T follicular helper cell (primary cell): ENCODE results near the gene CHRNA4.

Source experiments
- DNase-seq: peaks from one replicate; pipeline ENCODE4 v3.0.0-alpha.2; 2020; ENCODE audit warnings: low read depth

Gene CHRNA4

DNA sequence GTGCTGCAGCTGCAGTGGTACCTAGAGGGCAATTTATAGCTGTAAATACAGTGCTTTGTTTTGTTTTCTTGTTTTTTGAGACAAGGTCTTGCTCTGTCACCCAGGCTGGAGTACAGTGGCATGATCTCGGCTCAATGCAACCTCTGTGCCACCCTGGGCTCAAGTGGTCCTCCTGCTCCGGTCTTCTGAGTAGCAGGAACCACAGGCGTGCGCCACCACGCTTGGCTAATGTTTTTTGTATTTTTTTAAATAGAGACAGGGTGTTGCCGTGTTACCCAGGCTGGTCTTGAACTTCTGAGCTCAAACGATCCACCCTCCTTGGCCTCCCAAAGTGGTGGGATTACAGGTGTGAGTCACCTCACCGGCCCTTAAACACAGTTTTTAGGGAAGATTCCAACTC is 26.8 kb downstream of the CHRNA4 start:
- no peak for DNase-seq

DNA sequence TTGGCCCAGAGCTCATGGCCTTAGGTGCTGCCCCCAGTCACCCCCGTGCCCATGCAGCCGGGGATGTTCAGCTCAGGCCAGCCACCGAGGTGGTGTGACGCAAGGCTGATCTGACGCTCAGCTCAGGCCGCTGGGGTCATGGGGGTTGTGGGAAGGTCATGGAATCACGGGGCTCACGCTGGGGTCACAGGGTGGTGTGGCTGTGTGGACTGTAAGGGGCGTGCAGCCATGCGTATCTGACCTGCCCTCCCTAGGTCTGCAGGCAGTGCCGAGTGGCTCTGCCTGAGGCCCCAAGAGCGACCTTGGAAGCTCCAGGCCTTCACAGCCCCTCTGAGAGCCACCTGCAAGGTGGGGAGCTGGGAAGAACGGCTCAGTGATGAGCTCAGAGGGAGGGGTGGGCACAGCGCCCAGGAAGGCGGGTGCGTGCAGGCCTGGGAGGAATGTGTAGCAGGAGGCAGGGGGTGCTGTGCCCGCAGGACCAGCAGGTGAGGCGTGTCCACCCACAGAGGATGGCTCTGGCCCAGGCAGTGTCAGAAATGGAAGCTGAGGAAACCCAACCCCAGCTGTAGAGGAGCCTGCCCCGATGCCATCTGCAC is 27.8 kb downstream of the CHRNA4 start:
- DNase-seq = no peak

DNA sequence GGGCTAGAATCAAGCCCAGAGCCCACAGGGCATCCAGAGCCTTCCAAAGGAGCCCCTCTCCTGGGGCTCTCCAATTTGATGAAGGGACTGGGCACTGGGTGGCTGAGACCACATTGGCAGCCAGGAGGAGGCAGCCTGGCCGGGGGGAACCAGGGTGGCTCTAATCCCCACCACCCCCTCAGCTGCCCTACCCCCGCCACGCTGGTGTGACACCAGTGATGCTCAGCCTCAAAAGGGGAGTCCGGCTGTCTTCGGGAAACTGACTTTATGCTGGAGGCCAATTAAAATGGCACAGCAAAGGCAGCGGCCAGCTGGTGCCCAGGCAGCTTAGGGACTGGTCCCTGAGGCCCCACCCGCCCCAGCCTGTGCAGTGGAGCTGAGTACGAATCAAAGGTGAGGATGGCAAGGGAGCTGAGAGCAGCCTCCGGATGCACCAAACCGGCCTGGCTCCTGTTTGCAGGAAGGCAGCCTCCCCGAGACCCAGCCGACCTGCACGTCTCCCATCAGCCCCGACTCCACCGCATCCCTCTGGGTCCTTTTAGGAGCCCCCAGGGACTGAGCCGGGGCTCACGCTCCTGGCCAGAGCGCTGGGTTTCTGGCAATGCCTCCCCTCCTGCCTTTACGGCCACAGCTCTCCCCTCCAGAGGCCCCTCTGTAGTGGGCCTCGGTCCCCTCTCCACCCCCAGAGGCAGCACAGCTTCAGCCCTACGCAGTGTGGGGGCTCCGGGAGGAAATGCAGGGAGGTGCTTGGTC is 28.5 kb downstream of the CHRNA4 start:
- DNase-seq = no peak

DNA sequence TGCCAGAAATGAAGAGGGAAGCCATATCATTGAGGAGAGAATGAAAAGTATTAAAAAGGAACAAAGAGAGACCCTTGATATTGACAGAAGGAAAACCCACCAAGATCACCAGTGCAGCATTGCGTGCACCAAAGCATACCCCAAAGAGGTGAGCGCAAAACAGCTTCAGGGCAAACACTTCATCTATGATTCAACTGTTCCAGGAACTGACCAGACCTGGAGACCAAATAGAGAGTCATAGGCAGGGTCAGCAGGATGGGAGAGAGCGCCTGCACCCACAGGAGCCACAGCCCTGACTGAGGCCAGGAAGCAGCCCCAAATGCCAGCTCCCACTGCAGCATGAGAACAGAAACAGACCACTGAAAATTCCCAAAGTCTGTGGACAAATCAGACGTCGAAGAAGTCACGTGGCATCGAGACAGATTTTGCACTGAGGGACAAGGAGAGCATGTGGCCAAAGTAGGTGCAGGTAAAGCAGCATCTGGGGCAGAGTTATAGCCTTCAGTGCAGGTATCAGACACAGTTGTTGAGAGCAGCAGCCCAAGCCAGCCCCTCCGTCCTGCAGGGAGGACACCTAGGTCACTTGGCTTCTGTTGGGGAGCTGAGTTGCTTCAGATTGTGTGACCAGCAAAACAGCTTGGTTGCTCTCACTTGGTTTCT is 29.3 kb downstream of the CHRNA4 start:
- DNase-seq = no peak

DNA sequence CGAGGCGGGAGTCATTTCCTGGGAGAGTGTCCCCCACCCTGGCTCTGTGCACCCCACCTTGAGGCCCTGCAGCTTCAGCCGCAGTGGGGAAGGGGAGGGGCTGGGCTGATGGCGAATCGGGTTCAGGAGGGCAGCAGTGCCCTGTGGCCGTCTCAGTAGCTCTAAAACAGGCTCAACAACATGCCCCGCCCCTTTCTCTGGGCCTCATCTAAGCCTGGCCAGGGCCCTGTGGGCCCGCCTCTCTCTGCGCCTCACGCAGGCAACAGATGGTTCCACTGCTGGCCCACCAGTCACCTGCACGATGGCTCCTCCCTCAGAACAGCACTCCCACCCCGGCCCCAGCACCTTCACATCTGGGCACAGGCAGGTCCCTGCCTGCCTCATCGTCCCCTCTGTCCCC is 30.2 kb downstream of the CHRNA4 start:
- no peak for DNase-seq

DNA sequence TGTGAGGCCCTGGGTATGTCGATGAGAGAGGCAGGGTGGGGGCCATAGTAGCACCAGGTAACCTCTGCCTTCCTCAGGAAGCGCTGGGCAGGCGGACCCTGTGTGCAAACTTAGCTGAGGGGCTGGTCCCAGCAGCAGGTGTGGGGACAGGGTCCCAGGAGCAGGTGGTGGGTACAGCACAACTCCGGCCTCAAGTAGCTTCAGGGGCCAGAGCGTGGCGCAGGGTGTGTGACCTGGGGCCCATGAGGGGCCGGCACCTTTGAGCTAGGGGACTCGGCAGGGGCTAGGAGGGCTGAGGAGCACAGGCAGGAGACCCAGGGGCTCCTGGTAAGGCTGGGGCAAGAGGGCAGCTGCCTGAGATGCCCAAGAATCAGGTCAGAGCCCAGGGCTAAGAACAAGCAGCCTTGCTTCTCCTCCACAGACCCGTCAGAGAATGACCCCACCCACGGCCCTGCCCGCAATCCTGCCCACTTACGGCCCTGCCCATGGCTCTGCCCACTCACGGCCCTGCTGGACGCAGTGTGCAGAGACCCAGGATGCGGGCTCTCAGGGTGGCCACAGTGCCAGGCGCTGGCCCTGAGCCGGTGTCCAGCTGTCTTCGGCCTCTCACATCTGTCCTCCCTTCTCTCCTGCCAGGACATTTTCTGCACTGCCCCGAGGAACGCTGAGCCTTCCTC is 30.9 kb downstream of the CHRNA4 start:
- DNase-seq = no peak

DNA sequence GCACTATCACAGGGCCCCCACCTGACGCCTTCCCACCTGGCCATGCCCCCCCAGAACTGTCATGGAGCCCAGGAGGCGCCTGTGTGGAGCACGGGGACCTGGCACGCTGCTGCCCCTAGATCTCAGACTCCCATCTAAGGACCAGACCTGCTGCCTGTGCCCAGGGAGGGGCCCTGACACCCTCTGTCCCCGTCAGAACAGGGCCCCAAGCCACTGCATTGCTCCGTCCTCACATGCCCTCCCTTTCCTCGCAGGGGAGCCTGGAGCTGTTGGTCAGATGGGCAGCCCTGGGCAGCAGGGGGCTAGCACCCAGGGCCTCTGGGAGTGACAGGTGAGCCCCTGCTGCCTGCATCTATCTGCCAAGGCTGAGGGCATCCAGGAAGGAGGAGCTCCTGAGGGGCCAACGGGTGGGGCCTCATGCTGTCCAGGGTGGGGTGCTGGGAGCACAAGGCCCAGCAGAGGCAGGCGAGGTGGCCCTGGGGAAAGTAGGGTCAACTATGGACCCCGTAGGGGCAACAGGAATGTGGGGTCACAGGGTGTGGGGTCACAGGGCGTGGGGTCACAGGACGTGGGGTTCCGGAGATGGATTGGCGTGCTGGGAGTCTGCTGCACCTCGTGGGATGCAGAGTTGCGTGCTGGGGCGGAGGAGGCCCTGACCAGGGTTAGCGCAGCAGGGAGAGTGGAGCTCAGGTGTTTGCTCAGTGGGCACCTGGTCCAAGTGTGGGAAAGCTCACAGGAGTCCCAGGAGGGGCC is 31.6 kb downstream of the CHRNA4 start:
- DNase-seq = no peak

DNA sequence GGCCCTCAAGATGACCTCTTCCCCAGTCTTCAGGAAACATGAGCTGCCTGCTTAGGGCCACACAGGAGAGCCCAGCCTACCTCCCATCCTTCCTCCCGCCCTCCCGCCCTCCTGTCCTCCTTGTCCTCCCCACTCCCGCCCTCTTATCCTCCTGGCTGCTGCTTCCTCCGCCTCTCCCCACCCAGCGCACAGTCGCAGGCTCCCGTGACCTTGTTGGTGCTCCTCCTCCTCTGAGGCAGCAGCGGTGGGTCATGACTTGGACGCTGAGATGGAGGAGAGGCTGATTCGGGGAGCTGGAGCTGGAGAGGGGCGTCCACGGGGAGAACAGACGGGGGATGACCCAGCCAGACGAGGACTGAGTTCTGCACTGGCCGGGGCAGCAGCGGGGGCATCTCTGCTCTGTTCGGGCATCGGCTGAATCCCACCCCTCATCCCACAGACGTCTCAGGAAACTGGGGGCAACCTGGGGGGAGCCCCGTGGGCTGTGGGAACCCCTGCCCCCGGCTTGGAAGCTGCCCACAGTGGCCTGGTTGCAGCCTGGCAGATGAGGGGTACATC is 32.4 kb downstream of the CHRNA4 start:
- DNase-seq = no peak

DNA sequence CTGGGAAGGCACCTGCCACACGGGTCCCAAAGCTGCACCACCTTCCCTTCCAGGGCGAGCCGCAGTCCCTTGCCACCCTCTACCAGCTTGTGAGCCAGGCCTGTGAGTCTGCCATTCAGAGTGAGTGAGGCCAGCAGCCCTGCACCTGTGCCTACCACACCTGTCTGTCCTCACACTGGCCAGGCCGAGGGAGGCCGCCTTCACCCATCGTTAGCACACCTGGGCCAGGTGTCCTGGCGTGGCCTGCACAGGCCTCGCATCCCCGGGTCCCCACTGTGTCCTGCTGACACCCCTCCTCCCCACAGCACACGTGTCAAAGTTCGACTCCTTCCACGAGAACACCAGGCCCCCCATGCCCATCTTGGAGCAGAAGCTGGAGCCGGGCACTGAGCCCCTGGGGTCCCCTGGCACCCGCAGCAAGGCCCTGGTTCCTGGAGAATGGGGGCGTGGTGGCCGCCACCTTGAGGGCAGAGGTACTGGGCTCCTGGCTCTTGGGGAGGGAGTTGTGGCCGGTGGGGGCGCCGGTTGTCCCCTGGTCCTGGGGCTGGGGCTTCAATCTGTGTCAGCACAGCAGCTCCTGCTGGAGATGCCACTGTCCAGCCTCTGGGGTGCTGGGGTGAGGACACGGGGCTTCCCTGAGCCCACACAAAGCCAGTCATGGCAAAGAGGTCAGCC is 33.0 kb downstream of the CHRNA4 start:
- no peak for DNase-seq

DNA sequence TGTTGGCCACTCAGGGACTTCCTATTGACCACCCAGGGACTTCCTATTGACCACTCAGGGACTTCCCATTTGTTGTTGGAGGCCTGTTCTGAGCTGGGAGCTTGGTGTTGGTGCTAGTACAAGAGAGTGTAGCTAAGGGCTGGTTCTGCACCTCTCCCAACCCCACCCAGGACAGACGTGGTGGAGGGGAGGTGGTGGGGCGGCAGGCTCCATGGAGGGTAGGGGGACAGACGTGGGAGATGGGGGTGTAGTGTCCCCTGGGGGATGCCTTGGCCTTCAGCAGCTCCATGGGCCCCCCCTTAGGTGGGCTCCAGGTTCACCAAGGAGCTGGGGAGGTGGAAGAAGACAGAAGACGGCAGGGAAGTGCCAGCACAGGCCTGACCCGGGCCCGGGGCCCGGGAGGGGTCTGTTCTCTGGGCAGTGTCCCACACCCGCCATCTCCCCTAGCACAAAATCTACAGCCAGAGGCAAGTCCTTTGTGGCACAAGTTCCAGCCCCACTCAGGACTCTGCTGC is 33.9 kb downstream of the CHRNA4 start:
- DNase-seq = no peak

DNA sequence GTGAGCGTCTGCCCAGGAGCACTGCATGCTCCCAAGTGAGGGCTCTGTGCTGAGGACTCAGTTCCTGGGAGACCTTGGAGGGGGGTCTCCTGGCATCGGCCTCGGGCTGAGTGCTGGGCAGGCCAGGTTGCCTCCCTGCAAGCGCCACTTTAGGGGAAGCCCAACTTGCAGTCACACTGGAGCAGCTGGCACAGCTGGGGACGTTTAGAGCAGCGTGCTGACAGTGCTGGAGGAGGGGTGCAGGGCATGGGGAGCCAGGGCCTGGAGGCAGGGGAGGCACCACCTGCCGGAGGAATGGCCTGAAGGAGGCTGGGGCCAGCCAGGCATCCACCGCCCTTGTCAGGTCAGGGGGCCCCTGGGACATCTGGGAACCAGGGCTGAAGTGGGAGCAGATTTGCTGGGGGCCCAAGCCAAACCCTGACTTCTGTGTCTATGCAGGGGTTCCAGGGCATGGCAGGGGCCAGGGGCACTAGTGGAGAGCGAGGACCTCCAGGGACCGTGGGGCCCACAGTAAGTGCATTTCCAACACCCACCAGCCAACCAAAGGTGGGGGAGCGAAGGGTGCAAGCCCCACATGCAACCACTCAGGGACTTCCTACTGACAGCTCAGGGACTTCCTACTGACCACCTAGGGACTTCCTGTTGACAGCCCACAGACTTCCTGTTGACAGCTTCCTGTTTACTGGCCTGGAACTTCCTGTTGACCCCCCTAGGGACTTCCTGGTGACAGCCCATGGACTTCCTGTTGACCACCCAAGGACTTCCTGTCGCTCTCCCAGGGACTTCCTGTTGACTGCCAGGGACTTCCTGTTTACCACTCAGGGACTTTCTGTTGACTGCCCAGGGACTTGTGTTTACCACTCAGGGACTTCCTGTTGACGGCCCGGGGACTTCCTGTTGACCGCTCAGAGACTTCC is 34.6 kb downstream of the CHRNA4 start:
- no peak for DNase-seq

DNA sequence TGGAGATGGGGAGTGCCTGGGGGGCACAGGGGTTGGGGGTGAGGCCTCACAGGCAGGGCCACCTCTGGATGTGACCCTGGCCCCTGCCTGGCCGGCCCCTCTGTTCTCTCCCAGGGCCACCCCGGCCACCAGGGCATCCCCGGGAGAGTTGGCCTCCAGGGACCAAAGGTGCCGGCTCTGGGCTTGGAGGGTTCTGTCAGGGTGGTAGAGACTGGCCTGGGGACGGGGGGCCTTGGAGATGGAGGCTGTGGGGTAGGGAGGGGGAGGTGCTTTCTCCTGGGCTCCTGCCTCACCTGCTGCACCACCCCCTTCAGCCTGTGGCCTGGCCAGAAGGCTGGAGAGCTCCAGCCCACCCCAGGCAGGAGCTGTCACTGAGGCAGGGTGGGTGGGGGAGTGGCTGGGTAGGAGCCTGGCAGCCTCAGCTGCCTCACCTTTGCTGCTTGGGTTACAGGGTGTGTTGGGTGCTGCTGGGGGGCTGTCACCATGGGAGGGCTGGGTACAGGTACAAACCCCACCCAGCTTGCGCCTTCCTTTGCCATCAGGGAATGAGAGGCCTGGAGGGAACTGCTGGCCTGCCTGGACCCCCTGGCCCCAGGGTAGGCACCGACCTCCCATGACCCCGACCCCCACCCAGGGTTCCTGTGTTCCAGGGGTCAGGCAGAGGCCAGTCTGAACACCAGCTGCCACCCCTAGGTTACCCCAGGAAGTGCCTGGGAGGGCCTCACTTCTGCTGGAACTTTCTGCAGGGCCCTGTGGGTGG is 35.4 kb downstream of the CHRNA4 start:
- no peak for DNase-seq

DNA sequence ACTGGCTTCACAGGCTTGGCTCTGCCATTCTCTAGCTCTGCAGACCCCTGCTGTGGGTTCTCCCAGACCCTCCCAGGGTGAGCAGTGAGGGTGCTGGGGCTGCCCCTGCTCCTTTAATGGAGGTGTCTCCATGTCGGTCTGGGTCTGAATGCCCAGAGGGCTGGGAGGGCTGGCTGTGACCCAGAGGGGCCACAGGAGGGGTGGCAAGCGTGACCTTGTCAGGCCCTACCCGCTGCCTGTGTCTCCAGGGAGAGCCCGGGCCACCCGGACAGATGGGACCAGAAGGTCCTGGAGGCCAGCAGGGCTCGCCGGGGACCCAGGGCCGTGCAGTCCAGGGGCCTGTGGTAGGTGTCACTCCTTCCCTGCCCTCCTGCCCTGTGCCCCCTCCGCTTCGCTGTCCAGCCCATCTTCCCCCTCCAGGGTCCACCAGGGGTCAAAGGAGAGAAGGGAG is 36.1 kb downstream of the CHRNA4 start:
- DNase-seq = no peak

DNA sequence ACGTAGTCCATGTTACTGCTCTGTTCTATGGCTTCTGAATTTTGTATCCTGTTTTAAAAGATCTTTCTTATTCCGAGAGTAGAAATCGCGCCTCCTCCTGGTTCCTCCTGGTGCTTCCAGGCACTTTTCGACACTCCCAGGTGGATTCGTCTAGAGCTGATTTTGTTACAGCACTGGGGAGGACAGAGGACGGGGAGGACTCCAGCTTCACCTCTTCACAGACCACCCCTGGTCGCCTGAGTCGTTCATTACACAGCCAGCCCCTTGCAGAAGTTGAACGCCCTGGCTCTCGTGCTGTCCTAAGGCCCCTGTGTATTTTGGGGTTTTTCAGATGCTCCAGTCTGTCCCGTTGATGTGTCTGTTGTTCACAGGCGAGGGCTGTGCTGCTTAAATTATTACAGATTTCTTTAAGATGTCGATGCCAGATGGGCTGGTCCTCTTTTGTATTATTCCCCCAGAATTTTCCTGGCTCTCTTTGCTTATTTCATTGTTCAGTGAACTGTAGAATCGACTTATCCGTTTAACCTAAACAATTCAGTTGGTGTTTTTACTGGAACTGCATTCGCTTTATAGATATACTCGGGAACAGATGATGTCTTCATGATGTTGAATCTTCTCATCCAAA is 37.7 kb downstream of the CHRNA4 start:
- DNase-seq = no peak

DNA sequence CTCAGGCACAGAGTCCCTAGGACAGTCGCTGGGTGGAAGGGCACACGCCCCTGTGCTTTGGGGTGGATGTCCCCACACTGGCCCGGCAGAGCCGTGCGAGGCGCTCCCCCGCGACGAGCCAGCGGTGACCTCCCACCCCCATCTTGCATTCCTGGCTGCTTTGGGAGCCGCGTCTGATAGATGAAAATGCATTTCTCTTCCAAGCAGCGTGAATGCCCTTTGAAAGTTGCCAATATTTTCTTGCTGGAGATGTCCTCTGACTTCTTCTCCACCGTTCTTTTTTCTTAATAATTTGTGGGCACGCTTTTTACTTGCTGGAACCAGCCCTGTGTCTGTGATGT is 38.2 kb downstream of the CHRNA4 start:
- DNase-seq = no peak

DNA sequence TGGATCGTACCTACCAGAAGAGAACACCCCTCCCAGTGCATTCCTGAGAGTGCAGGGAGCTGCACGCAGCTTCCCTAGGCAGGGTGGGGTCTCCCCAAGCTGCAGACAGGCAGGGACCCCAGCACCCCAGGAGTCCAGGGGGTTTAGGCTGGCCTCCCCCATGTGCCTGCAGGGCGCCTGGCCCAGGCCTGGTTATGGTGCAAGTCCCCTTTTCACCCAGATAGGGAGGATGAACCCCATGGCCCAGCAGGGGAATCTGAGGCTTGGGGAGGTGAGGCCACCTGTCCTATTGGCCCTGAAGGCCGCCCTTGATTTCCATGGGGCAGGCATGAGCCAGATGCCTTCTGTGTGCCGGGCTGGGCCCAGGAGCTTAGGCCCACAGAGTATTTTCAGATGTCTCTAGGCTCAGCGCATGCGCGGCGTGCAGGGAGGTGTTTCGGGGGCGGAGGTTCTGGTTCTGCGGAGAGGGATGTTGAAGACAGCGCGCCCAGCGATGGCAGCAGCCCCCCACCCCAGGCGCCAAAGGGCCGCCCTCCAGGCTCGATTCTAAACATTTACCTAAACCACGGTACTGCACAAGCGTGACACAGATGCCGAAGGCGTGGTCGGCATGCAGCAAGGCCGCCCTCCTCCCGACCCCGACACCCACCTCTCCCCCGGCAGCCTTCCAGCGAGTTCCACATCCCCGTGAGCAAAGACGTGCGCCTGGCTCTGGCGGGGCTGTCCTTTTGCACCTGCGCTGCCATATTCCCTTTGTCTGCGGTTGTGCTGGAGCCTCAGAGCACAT is 38.8 kb downstream of the CHRNA4 start:
- no peak for DNase-seq

DNA sequence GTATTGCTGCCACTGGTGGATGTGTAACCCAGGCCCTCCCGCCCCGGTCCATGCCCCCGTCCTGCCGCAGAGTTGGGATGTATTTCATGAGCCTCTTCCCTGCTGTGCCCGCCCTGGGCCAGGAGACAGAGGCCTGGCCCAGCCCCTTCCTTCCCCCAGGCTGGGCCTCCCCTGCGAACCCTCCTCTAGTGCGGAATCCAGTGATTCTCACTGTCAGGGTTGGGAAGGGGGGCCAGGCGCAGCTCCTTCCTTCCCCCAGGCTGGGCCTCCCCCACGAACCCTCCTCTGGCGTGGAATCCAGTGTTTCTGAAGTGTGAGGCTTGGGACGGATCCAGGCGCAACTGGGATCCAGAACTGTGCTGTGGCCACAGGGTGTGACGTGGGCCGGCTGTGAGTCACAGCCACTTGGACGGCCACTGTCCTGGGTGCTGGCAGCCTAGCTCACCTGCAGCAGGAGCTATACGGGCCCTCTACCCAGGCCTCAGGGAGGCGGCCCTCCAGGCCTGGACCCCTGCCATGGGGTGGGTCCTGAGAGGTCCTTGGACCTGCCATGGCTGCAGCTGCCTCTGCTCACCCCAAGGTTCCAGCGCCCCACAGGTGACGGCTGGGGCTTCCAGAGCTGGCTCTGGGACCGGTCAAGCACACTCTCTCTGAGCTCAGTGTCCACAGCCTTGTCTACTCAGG is 39.9 kb downstream of the CHRNA4 start:
- DNase-seq = no peak
